Subcutaneous abdominal adipose tissue (tissue), 5 donors: Measurements from ENCODE around the gene FSTL1.
"Not testable (repeated sequence)": the region's sequence is repeated elsewhere in the genome, so short reads cannot be mapped to it uniquely, and the experiment has no call there.

Source experiments
- H3K27ac ChIP-seq: one replicate; pipeline ENCODE4 v1.7.0; 2013; ENCODE audit warnings: low read depth, mild to moderate bottlenecking, inconsistent platforms, low read length, moderate library complexity
- H3K27me3 ChIP-seq, 5 donors: one replicate each; pipeline ENCODE4 v1.7.0; 2013; ENCODE audit warnings: low read length in 5 of 5, inconsistent platforms in 1 of 5; ENCODE audit not compliant: control insufficient read depth in 5 of 5, insufficient read depth in 4 of 5
- H3K36me3 ChIP-seq, 5 donors: one replicate each; pipeline ENCODE4 v1.7.0; 2013; ENCODE audit warnings: low read length in 5 of 5; ENCODE audit not compliant: control insufficient read depth in 5 of 5, insufficient read depth in 5 of 5
- H3K4me1 ChIP-seq, 5 donors: one replicate each; pipeline ENCODE4 v1.7.0; 2013; ENCODE audit warnings: low read length in 5 of 5, mild to moderate bottlenecking in 3 of 5, moderate library complexity in 1 of 5; ENCODE audit not compliant: control insufficient read depth in 5 of 5, insufficient read depth in 5 of 5
- H3K4me3 ChIP-seq, 5 donors: one replicate each; pipeline ENCODE4 v1.7.0; 2013; ENCODE audit warnings: low read length in 5 of 5, low read depth in 1 of 5
- H3K9ac ChIP-seq, 5 donors: one replicate each; pipeline ENCODE4 v1.7.0; 2013; ENCODE audit warnings: low read length in 5 of 5, mild to moderate bottlenecking in 4 of 5, moderate library complexity in 3 of 5
- H3K9me3 ChIP-seq, 5 donors: one replicate each; pipeline ENCODE4 v1.7.0; 2013; ENCODE audit warnings: low read length in 5 of 5; ENCODE audit not compliant: control insufficient read depth in 5 of 5
- donor health status: healthy.
- donor health status: healthy.
- donor health status: healthy.
- donor health status: healthy.
- donor health status: healthy.

Gene FSTL1

GRCh38 chr3:120382941-120383447, 67.8 kb downstream of the FSTL1 start:
- H3K4me1 ChIP-seq = no peaks in the 10 kb centered on the region
- H3K36me3 ChIP-seq = no peaks in the 10 kb centered on the region
- no peak overlapping the region for H3K9ac ChIP-seq
- H3K27ac ChIP-seq = no peak overlapping the region
- no peaks in the 10 kb centered on the region for H3K27me3 ChIP-seq
- H3K4me3 ChIP-seq = no peak overlapping the region
- peaks cover 0 to 4% (median 0%) of the 10 kb centered on the region in 5 donors for H3K9me3 ChIP-seq

GRCh38 chr3:120381503-120381902, 69.3 kb downstream of the FSTL1 start:
- Histone ChIP-seq H3K36me3 (no peaks in the 10 kb centered on the region), H3K27me3 (no peaks in the 10 kb centered on the region), H3K9ac (no peak overlapping the region), H3K27ac (no peak overlapping the region), H3K4me1 (no peaks in the 10 kb centered on the region), H3K9me3 (peaks cover 0 to 4% (median 0%) of the 10 kb centered on the region in 5 donors), H3K4me3 (no peak overlapping the region)

GRCh38 chr3:120377948-120378347, 72.8 kb downstream of the FSTL1 start:
- not testable (repeated sequence) for H3K27me3 ChIP-seq, H3K9me3 ChIP-seq, H3K4me3 ChIP-seq, H3K36me3 ChIP-seq, H3K27ac ChIP-seq, H3K4me1 ChIP-seq, H3K9ac ChIP-seq

- Histone ChIP-seq H3K36me3 (peaks cover 0 to 10% (median 0%) of the 10 kb centered on the region in 5 donors), H3K4me1 (no peaks in the 10 kb centered on the region), H3K9ac (no peak overlapping the region), H3K4me3 (no peak overlapping the region), H3K9me3 (no peaks in the 10 kb centered on the region), H3K27ac (no peak overlapping the region), H3K27me3 (peaks cover 0 to 4% (median 0%) of the 10 kb centered on the region in 5 donors)
Measured at GRCh38 chr3:120370463-120370862, 80.3 kb downstream of the FSTL1 start.

GRCh38 chr3:120369037-120369467, 81.7 kb downstream of the FSTL1 start:
- H3K36me3 ChIP-seq = peaks cover 0 to 10% (median 0%) of the 10 kb centered on the region in 5 donors
- H3K9me3 ChIP-seq = no peaks in the 10 kb centered on the region
- H3K27me3 ChIP-seq = peaks cover 0 to 4% (median 0%) of the 10 kb centered on the region in 5 donors
- H3K4me3 ChIP-seq = no peak overlapping the region
- H3K9ac ChIP-seq = no peak overlapping the region
- no peaks in the 10 kb centered on the region for H3K4me1 ChIP-seq
- no peak overlapping the region for H3K27ac ChIP-seq

GRCh38 chr3:120368172-120368571, 82.6 kb downstream of the FSTL1 start:
- Histone ChIP-seq H3K4me3 (no peak overlapping the region), H3K36me3 (peaks cover 0 to 10% (median 0%) of the 10 kb centered on the region in 5 donors), H3K4me1 (no peaks in the 10 kb centered on the region), H3K27ac (no peak overlapping the region), H3K9me3 (no peaks in the 10 kb centered on the region), H3K9ac (no peak overlapping the region), H3K27me3 (peaks cover 0 to 4% (median 0%) of the 10 kb centered on the region in 5 donors)

- Histone ChIP-seq H3K4me3 (no peak overlapping the region), H3K9ac (no peak overlapping the region), H3K36me3 (peaks cover 0 to 10% (median 0%) of the 10 kb centered on the region in 5 donors), H3K27me3 (peaks cover 0 to 4% (median 0%) of the 10 kb centered on the region in 5 donors), H3K9me3 (no peaks in the 10 kb centered on the region), H3K27ac (no peak overlapping the region), H3K4me1 (no peaks in the 10 kb centered on the region)
Measured at GRCh38 chr3:120364821-120365220, 86.0 kb downstream of the FSTL1 start.

- Histone ChIP-seq H3K4me1 (no peaks in the 10 kb centered on the region), H3K9ac (no peak overlapping the region), H3K27ac (no peak overlapping the region), H3K4me3 (no peak overlapping the region), H3K27me3 (peaks cover 0 to 4% (median 0%) of the 10 kb centered on the region in 5 donors), H3K9me3 (no peaks in the 10 kb centered on the region), H3K36me3 (peaks cover 0 to 8% (median 0%) of the 10 kb centered on the region in 5 donors)
Measured at GRCh38 chr3:120364101-120364500, 86.7 kb downstream of the FSTL1 start.

- Histone ChIP-seq H3K9me3 (no peaks in the 10 kb centered on the region), H3K36me3 (no peaks in the 10 kb centered on the region), H3K4me3 (no peak overlapping the region), H3K4me1 (no peaks in the 10 kb centered on the region), H3K27me3 (no peaks in the 10 kb centered on the region), H3K9ac (no peak overlapping the region), H3K27ac (no peak overlapping the region)
Measured at GRCh38 chr3:120357807-120358206, 93.0 kb downstream of the FSTL1 start.

GRCh38 chr3:120355486-120355885, 95.3 kb downstream of the FSTL1 start:
- H3K9me3 ChIP-seq = no peaks in the 10 kb centered on the region
- H3K4me1 ChIP-seq = peaks cover 0 to 6% (median 0%) of the 10 kb centered on the region in 5 donors
- no peaks in the 10 kb centered on the region for H3K36me3 ChIP-seq
- no peak overlapping the region for H3K27ac ChIP-seq
- H3K9ac ChIP-seq = no peak overlapping the region
- no peaks in the 10 kb centered on the region for H3K27me3 ChIP-seq
- no peak overlapping the region for H3K4me3 ChIP-seq
